ENCODE data around the gene NOS1AP.
"Not testable (repeated sequence)": the region's sequence is repeated elsewhere in the genome, so short reads cannot be mapped to it uniquely, and the experiment has no call there.

The NOS1AP gene

DNA sequence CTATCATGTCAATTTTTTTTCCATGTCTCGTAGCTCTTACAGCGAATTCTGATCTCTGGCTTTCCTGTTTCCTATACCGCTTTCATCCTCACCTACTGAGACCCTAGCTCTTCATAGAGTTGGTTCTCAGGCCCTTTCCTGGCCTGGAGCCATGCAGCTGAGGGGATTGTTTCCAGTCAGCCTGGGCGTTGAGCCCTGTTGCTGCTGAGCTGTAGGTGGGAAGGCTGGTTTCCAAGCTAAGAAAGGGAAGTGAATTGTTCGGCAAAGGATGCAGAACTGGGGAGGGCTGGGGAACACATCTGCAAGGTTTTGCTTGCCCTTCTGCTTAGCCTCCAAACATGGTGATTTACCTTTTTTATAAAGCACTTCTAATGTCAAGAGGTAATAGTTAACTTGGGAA, 265.6 kb downstream of the NOS1AP start:
- no peaks in the 10 kb centered on the region for H3K4me1 ChIP-seq (ENCODE audit: control insufficient read depth, insufficient read depth, low read length)
- no peaks in the 10 kb centered on the region for H3K9me3 ChIP-seq (ENCODE audit: control insufficient read depth, insufficient read depth, low read length)
- no CpG with 5 or more reads among the region's 5 CpGs for WGBS (ENCODE audit: insufficient coverage, insufficient read length)
- H3K27me3 ChIP-seq (ENCODE audit: control insufficient read depth, insufficient read depth, low read length): no peaks in the 10 kb centered on the region
- no peaks in the 10 kb centered on the region for H3K36me3 ChIP-seq (ENCODE audit: control insufficient read depth, insufficient read depth, low read length)
- DNase-seq (ENCODE audit: low read depth, low spot score): no peak
- no peak overlapping the region for H3K27ac ChIP-seq (ENCODE audit: low read length)
- no peak overlapping the region for H3K4me3 ChIP-seq (ENCODE audit: low read length)

DNA sequence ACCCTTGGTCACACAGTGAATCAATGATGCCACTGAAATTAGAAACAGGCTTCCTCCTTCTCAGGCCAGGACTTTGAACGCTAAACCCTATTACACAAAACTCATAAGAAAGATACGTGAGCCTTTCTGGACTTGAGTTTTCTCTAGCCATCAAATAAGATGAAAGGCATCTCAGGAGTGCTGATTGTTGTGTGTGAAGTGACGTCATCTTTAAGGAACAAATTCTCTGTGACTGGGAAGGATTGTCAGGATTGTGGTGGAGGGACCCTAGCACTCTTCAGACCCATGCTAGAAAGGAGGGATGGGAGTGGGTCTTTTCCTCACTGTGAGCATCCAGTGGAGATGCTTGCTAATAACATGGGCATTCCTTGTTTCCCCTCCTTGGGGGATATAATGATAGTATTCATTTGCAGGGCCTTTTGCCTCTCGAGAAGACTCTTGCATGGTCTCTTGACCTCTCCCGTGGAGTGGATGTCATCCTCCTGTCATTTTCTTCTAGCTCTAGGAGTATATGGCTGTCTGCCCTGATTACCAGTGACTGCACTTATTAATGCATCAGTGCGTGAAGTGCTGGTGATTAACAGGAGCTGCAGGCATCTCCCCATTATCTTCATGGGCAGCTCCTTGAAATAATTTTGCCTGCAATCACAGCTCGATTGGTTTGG, 267.3 kb downstream of the NOS1AP start:
- no peak overlapping the region for H3K27ac ChIP-seq (ENCODE audit: low read length)
- no peaks in the 10 kb centered on the region for H3K27me3 ChIP-seq (ENCODE audit: control insufficient read depth, insufficient read depth, low read length)
- no peak overlapping the region for H3K4me3 ChIP-seq (ENCODE audit: low read length)
- no CpG with 5 or more reads among the region's 7 CpGs for WGBS (ENCODE audit: insufficient coverage, insufficient read length)
- no peaks in the 10 kb centered on the region for H3K36me3 ChIP-seq (ENCODE audit: control insufficient read depth, insufficient read depth, low read length)
- H3K9me3 ChIP-seq (ENCODE audit: control insufficient read depth, insufficient read depth, low read length): no peaks in the 10 kb centered on the region
- DNase-seq (ENCODE audit: low read depth, low spot score): no peak
- H3K4me1 ChIP-seq (ENCODE audit: control insufficient read depth, insufficient read depth, low read length): no peaks in the 10 kb centered on the region

- Histone ChIP-seq H3K36me3 (ENCODE audit: control insufficient read depth, insufficient read depth, low read length) (no peaks in the 10 kb centered on the region), H3K27me3 (ENCODE audit: control insufficient read depth, insufficient read depth, low read length) (no peaks in the 10 kb centered on the region), H3K4me3 (ENCODE audit: low read length) (no peak overlapping the region), H3K27ac (ENCODE audit: low read length) (no peak overlapping the region), H3K4me1 (ENCODE audit: control insufficient read depth, insufficient read depth, low read length) (no peaks in the 10 kb centered on the region), H3K9me3 (ENCODE audit: control insufficient read depth, insufficient read depth, low read length) (no peaks in the 10 kb centered on the region)
- no peak for DNase-seq (ENCODE audit: low read depth, low spot score)
- no CpG with 5 or more reads among the region's 1 CpG for WGBS (ENCODE audit: insufficient coverage, insufficient read length)
Observed at GRCh38 chr1:162342452-162342983, 273.0 kb downstream of the NOS1AP start.

- no peaks in the 10 kb centered on the region for H3K27me3 ChIP-seq (ENCODE audit: control insufficient read depth, insufficient read depth, low read length)
- no CpG with 5 or more reads among the region's 5 CpGs for WGBS (ENCODE audit: insufficient coverage, insufficient read length)
- H3K36me3 ChIP-seq (ENCODE audit: control insufficient read depth, insufficient read depth, low read length): no peaks in the 10 kb centered on the region
- H3K4me1 ChIP-seq (ENCODE audit: control insufficient read depth, insufficient read depth, low read length): no peaks in the 10 kb centered on the region
- no peaks in the 10 kb centered on the region for H3K9me3 ChIP-seq (ENCODE audit: control insufficient read depth, insufficient read depth, low read length)
- H3K4me3 ChIP-seq (ENCODE audit: low read length): no peak overlapping the region
- no peak overlapping the region for H3K27ac ChIP-seq (ENCODE audit: low read length)
- DNase-seq (ENCODE audit: low read depth, low spot score): no peak
Observed at GRCh38 chr1:162343470-162343869, 274.0 kb downstream of the NOS1AP start.

DNA sequence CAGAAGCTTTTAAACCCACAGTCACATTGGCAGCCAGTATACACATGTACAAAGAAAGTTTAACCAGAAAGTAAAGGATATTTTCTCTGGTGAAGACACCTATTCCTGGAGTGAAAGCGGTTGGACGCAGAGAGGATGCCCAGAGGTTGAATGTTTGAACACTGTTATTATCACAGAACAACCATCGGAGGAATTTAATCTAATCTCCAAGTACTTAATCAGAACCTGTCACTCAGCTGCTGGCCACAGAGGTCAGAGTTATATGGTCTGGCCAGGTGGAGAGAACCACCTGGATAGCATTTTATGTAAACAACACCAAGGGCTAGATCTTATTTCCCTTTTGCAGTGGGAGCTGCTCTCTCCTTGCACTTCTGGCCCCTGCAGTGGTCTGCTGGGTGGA, 277.8 kb downstream of the NOS1AP start:
- H3K27ac ChIP-seq (ENCODE audit: low read length): no peak overlapping the region
- no CpG with 5 or more reads among the region's 3 CpGs for WGBS (ENCODE audit: insufficient coverage, insufficient read length)
- DNase-seq (ENCODE audit: low read depth, low spot score): no peak
- no peak overlapping the region for H3K4me3 ChIP-seq (ENCODE audit: low read length)
- H3K4me1 ChIP-seq (ENCODE audit: control insufficient read depth, insufficient read depth, low read length): no peaks in the 10 kb centered on the region
- H3K9me3 ChIP-seq (ENCODE audit: control insufficient read depth, insufficient read depth, low read length): no peaks in the 10 kb centered on the region
- H3K27me3 ChIP-seq (ENCODE audit: control insufficient read depth, insufficient read depth, low read length): no peaks in the 10 kb centered on the region
- H3K36me3 ChIP-seq (ENCODE audit: control insufficient read depth, insufficient read depth, low read length): no peaks in the 10 kb centered on the region

GRCh38 chr1:162349635-162350330, 280.3 kb downstream of the NOS1AP start:
- no peak overlapping the region for H3K27ac ChIP-seq (ENCODE audit: low read length)
- H3K9me3 ChIP-seq (ENCODE audit: control insufficient read depth, insufficient read depth, low read length): no peaks in the 10 kb centered on the region
- DNase-seq (ENCODE audit: low read depth, low spot score): no peak
- no CpG with 5 or more reads among the region's 11 CpGs for WGBS (ENCODE audit: insufficient coverage, insufficient read length)
- H3K4me3 ChIP-seq (ENCODE audit: low read length): no peak overlapping the region
- H3K36me3 ChIP-seq (ENCODE audit: control insufficient read depth, insufficient read depth, low read length): no peaks in the 10 kb centered on the region
- H3K4me1 ChIP-seq (ENCODE audit: control insufficient read depth, insufficient read depth, low read length): peaks cover 8% of the 10 kb centered on the region
- H3K27me3 ChIP-seq (ENCODE audit: control insufficient read depth, insufficient read depth, low read length): no peaks in the 10 kb centered on the region

GRCh38 chr1:162351246-162351842, 281.9 kb downstream of the NOS1AP start:
- H3K27ac ChIP-seq (ENCODE audit: low read length): no peak overlapping the region
- WGBS (ENCODE audit: insufficient coverage, insufficient read length): no CpG with 5 or more reads among the region's 6 CpGs
- no peak for DNase-seq (ENCODE audit: low read depth, low spot score)
- no peaks in the 10 kb centered on the region for H3K27me3 ChIP-seq (ENCODE audit: control insufficient read depth, insufficient read depth, low read length)
- H3K36me3 ChIP-seq (ENCODE audit: control insufficient read depth, insufficient read depth, low read length): 0 out of 2 replicates have a peak, but pooled peaks cover 2% of the 10 kb centered on the region
- H3K4me3 ChIP-seq (ENCODE audit: low read length): no peak overlapping the region
- no peaks in the 10 kb centered on the region for H3K9me3 ChIP-seq (ENCODE audit: control insufficient read depth, insufficient read depth, low read length)
- peaks cover 8% of the 10 kb centered on the region for H3K4me1 ChIP-seq (ENCODE audit: control insufficient read depth, insufficient read depth, low read length)

DNA sequence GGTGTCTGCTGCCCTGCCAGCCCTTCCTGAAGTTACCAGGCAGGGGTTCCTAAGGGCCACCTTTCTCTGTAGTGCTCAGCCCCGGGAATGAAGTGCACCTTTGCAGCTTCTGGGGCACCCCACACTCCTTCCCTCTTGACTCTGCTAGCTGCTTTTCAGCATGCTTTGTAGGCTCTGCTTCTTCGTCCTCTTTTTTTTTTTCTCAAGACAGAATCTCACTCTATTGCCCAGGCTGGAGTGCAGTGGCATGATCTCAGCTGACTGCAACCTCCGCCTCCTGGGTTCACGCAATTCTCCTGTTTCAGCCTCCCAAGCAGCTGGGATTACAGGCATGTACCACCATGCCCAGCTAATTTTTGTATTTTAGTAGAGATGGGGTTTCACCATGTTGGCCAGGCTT, 282.4 kb downstream of the NOS1AP start:
- H3K4me1 ChIP-seq (ENCODE audit: control insufficient read depth, insufficient read depth, low read length); H3K27me3 ChIP-seq (ENCODE audit: control insufficient read depth, insufficient read depth, low read length); H3K9me3 ChIP-seq (ENCODE audit: control insufficient read depth, insufficient read depth, low read length); DNase-seq (ENCODE audit: low read depth, low spot score); H3K36me3 ChIP-seq (ENCODE audit: control insufficient read depth, insufficient read depth, low read length); H3K4me3 ChIP-seq (ENCODE audit: low read length); H3K27ac ChIP-seq (ENCODE audit: low read length): not testable (repeated sequence)
- no CpG with 5 or more reads among the region's 4 CpGs for WGBS (ENCODE audit: insufficient coverage, insufficient read length)

- H3K27ac ChIP-seq (ENCODE audit: low read length): no peak overlapping the region
- no CpG with 5 or more reads among the region's 9 CpGs for WGBS (ENCODE audit: insufficient coverage, insufficient read length)
- H3K4me3 ChIP-seq (ENCODE audit: low read length): no peak overlapping the region
- DNase-seq (ENCODE audit: low read depth, low spot score): no peak
- peaks cover 8% of the 10 kb centered on the region for H3K4me1 ChIP-seq (ENCODE audit: control insufficient read depth, insufficient read depth, low read length)
- H3K9me3 ChIP-seq (ENCODE audit: control insufficient read depth, insufficient read depth, low read length): no peaks in the 10 kb centered on the region
- H3K36me3 ChIP-seq (ENCODE audit: control insufficient read depth, insufficient read depth, low read length): 0 out of 2 replicates have a peak, but pooled peaks cover 2% of the 10 kb centered on the region
- no peaks in the 10 kb centered on the region for H3K27me3 ChIP-seq (ENCODE audit: control insufficient read depth, insufficient read depth, low read length)
Observed at GRCh38 chr1:162353078-162353477, 283.6 kb downstream of the NOS1AP start.

DNA sequence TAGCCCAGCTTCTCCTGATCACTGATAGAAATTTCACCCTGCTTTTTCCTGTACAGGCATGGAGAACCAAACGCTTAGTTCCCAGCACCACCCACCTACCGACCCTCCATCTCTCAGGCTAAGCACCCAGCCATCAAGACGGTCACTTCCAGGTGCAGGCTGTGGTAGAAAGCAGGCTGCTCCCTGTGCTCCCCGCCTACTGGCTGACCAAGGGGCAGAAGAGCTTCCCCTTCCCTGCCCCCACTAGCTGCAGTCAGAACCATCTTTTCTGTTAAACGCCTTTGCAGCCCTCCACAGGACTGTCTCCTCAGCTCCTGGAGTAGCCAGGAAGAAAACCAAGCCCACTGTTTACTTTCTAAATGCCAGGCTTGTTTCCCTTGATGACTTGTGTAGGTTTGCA, 284.2 kb downstream of the NOS1AP start:
- no CpG with 5 or more reads among the region's 5 CpGs for WGBS (ENCODE audit: insufficient coverage, insufficient read length)
- no peak for DNase-seq (ENCODE audit: low read depth, low spot score)
- Histone ChIP-seq H3K4me3 (ENCODE audit: low read length) (no peak overlapping the region), H3K27ac (ENCODE audit: low read length) (no peak overlapping the region), H3K36me3 (ENCODE audit: control insufficient read depth, insufficient read depth, low read length) (0 out of 2 replicates have a peak, but pooled peaks cover 2% of the 10 kb centered on the region), H3K4me1 (ENCODE audit: control insufficient read depth, insufficient read depth, low read length) (peaks cover 8% of the 10 kb centered on the region), H3K9me3 (ENCODE audit: control insufficient read depth, insufficient read depth, low read length) (no peaks in the 10 kb centered on the region), H3K27me3 (ENCODE audit: control insufficient read depth, insufficient read depth, low read length) (no peaks in the 10 kb centered on the region)

Data from iPS DF 6.9 (cell line).